ENCODE measurements around the gene POTEF.
"Not testable (repeated sequence)": the region's sequence is repeated elsewhere in the genome, so short reads cannot be mapped to it uniquely, and the experiment has no call there.

DNA sequence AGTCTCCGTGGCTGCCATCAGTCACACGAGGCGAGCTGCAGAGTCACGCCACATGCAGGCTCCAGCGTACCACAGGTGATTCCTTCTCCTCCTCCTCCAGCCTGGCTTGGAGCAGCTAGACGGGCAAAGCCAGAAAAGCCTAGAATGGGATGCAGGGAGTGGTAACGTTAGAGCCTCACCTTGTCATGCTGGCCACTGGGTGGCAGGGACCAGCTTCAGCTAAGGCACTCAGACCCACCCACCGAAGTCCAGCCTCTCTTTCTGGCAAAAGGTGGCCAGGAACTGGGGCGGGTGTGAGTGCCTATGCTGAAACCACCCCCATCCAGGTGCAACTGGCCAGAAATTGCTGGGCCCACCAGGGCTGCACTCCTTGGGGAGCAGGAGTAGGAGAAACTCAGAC is 1.3 kb downstream of the POTEF start:
- TF ChIP-seq CTCF (IDR thresholded peaks at IDR 0.05; ENCODE audit: borderline replicate concordance, extremely low read depth, low read length, poor library complexity, severe bottlenecking); EZH2 (IDR thresholded peaks at IDR 0.05; ENCODE audit: borderline replicate concordance, low read depth, low read length, severe bottlenecking): not testable (repeated sequence)

All from DND-41 (cell line).